Right lobe of liver (tissue), 6 donors: Measurements from ENCODE around the gene COL18A1. TPM values are rescaled to one million over a fixed set of nuclear protein-coding genes. Genes with fewer than 3 reads are reported as not detected.

Source experiments
- ATAC-seq, 4 donors: fragments of 200-7000 bp; cut with Tn5 transposase; one replicate each; pipeline ENCODE4 v1.9.1; 2020; ENCODE audit warnings: mild to moderate bottlenecking in 4 of 4, moderate library complexity in 4 of 4
- DNase-seq, 3 donors: peaks; one replicate each; pipeline ENCODE4 v3.0.0-alpha.2; 2020
- H3K27ac ChIP-seq, 3 donors: fragments of 200-600 bp; one replicate each; pipeline ENCODE4 v1.8.0; 2022
- H3K27me3 ChIP-seq, 2 donors: fragments of 200-600 bp; one replicate each; pipeline ENCODE4 v1.8.0; 2022
- H3K36me3 ChIP-seq, 4 donors: fragments of 200-600 bp; sonication (generic) in 1 of 4; one replicate each; pipeline versions ENCODE4 v1.5.1 to v1.8.0; 2017 to 2022; ENCODE audit warnings: control low read depth in 1 of 4
- H3K4me1 ChIP-seq, 4 donors: fragments of 200-600 bp; sonication (generic) in 1 of 4; one replicate each; pipeline versions ENCODE4 v1.5.1 to v1.8.0; 2017 to 2022; ENCODE audit warnings: control low read depth in 1 of 4
- H3K4me3 ChIP-seq, 3 donors: fragments of 200-600 bp; one replicate each; pipeline ENCODE4 v1.8.0; 2022
- H3K9me3 ChIP-seq, 4 donors: fragments of 200-600 bp; sonication (generic) in 1 of 4; one replicate each; pipeline versions ENCODE4 v1.5.1 to v1.8.0; 2017 to 2022; ENCODE audit warnings: control low read depth in 1 of 4
- POLR2A ChIP-seq: fragments of 450-650 bp; IDR thresholded peaks from one replicate; pipeline ENCODE4 v1.6.1; 2017; ENCODE audit warnings: antibody characterized with exemption, mild to moderate bottlenecking
- WGBS: methylation state at CpG from one replicate; pipeline ENCODE4 v1.1.6; 2018; ENCODE audit warnings: low coverage, low lambda C conversion rate; ENCODE audit not compliant: insufficient coverage; ENCODE audit errors: missing lambda C conversion rate; 5-methylcytosine and 5-hydroxymethylcytosine counted together
- intact Hi-C, 2 donors: fragments of 100-400 bp; cut with DNase I; formaldehyde crosslinking; loops; one replicate each; pipeline versions ENCODE4 v1.11.2 to v1.14.1; 2022
- total RNA-seq, 6 experiments: library from RNA; depleted of rRNA in 2 of 6; stranded (reverse); fragments of >200 nt in 2 of 6; fragmentation: NEBNext Ultra II Directional in 3 of 6; extraction: Animal tissue kit (Norgen Biotek cat#: 25700) in 3 of 6; gene quantifications; one replicate each; pipeline versions ENCODE4 v1.1.0 to v1.2.4, GENCODE V29; 2016 to 2023
- TF ChIP-seq, protein P1 (sequence below), 4 donors: fragments of 200-600 bp in 3 of 4; fragments of 450-650 bp in 1 of 4; IDR thresholded peaks; one replicate each; pipeline versions ENCODE4 v1.5.1 to v1.8.0; 2016 to 2022; ENCODE audit warnings: antibody characterized with exemption in 4 of 4, mild to moderate bottlenecking in 2 of 4
- donor health status: DM: no; HTN: yes; CAD: no.
- donor health status: DM: no; HTN: no; CAD: no.
- donor health status: DM: no; HTN: no; CAD: no.
- donor health status: DM: no; HTN: yes; CAD: no.
- donor health status: DM: no; HTN: yes; CAD: no.

The COL18A1 gene
- total RNA-seq, 6 experiments from 2014 or later: 261 to 487 (median 297) TPM

DNA sequence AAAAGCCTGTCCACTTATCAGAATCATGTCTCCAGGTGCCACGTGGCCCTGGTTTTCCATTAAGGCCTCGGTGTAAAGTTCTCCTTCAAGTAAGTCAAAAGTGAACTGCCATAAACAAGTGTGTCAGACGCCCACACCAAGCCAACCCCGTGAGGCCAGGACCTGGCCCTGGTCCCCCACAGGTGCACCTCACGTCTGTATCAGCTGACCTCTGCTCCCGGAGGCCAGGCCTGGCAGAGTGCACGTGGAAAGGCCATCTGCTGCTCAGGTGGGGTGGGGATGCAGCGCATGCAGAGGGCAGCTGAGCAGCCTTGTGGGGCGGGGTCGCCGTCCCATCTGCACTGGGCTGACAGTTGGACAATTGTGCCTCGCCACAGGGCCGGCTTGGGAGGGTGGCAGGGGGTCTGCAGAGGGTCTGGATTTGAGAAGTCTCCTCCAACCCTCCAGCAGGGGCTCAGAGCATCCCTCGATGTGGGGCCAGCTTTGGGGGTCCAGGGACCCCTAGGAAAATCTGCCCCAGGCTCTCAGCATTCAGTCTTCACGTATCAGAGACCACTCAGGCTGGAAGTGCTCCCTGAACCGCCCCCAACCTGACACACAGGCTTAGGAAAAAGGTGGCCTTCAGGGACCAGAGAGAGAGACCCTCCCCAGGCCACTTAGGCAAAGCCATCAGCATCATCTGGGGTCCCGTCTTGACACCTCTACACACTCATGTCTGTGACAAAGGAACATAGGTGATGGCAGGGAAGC, 134.3 kb downstream of the COL18A1 start:
- DNase-seq (peak in 2 of 3 donors; percentile 60 to 63), ATAC-seq (no peak)
- no peaks in the 10 kb centered on the region for H3K36me3 ChIP-seq
- no peak overlapping the region for H3K27ac ChIP-seq
- TF ChIP-seq, protein P1, sequence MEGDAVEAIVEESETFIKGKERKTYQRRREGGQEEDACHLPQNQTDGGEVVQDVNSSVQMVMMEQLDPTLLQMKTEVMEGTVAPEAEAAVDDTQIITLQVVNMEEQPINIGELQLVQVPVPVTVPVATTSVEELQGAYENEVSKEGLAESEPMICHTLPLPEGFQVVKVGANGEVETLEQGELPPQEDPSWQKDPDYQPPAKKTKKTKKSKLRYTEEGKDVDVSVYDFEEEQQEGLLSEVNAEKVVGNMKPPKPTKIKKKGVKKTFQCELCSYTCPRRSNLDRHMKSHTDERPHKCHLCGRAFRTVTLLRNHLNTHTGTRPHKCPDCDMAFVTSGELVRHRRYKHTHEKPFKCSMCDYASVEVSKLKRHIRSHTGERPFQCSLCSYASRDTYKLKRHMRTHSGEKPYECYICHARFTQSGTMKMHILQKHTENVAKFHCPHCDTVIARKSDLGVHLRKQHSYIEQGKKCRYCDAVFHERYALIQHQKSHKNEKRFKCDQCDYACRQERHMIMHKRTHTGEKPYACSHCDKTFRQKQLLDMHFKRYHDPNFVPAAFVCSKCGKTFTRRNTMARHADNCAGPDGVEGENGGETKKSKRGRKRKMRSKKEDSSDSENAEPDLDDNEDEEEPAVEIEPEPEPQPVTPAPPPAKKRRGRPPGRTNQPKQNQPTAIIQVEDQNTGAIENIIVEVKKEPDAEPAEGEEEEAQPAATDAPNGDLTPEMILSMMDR (IDR thresholded peaks at IDR 0.05): no peak
- no peak for TF ChIP-seq POLR2A
- no peaks in the 10 kb centered on the region for H3K27me3 ChIP-seq
- no peak overlapping the region for H3K4me3 ChIP-seq
- intact Hi-C loops: no loop called here
- H3K4me1 ChIP-seq: peaks cover 0 to 18% (median 11%) of the 10 kb centered on the region in 4 donors
- WGBS: 83% methylated on average over 2 of the region's 17 CpGs
- H3K9me3 ChIP-seq: no peaks in the 10 kb centered on the region

DNA sequence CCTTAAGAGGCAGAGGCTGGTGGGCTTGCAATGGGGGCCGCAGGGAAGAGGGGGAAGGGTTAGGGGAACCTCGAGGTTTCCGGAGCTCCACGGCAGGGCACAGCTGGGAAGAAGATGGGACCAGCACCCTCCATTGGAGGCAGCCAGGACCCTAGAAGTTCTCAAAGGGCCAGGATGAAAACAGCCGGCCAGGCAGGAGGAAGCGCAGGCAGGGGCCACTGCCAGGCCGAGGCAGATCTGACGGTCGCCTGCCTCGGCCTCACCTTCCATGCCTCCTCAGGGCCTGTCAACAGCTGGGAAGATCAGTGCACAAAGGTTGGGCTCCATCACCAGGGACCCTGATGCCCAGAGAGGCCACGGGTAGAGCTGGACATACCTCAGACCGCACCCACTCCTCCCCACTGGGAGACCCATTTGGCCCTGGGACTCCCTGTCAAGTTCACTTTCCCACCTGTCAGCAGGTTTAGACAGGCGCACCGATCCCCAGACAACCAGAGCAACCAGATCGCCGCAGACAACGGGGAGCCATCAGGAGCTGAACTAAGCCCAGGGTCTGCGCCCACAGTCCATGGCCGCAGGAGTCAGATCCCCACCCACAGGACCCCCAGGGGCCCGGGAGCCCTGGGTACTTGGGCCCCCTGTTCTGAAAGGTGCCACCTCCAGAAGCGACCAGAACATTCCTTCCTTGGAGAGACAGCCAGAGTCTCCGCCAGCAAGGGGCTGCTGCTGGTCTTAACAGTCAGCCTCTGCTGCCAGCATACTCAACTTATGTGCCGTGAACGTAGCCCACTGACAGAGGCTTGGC, 135.0 kb downstream of the COL18A1 start:
- ATAC-seq: no peak
- Histone ChIP-seq H3K4me3 (no peak overlapping the region), H3K36me3 (no peaks in the 10 kb centered on the region), H3K27ac (no peak overlapping the region), H3K27me3 (no peaks in the 10 kb centered on the region), H3K4me1 (peaks cover 0 to 11% (median 5%) of the 10 kb centered on the region in 4 donors), H3K9me3 (no peaks in the 10 kb centered on the region)
- peak in 1 of 3 donors; percentile 51 for DNase-seq
- TF ChIP-seq, protein P1 (IDR thresholded peaks at IDR 0.05): no peak
- TF ChIP-seq POLR2A: no peak
- intact Hi-C loops: no loop called here
- no CpG with 5 or more reads among the region's 24 CpGs for WGBS

DNA sequence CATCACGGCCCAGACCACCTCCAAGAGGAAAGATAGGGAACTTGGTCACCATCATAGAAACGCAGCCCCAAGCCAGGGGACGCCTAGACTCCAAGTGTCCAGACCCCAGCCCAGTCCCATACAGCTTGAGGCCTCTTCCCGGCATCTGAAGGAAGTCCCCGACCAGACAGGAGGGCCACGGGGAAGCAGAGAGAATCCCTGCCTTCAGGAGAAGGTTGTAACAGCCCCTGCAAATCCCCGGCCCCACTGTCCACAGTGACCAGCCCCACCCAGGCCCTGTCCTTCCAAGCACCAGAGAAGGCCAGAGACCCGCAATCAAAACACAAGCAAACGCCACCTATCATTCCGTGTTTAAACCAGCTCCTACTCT, 135.6 kb downstream of the COL18A1 start:
- no peaks in the 10 kb centered on the region for H3K36me3 ChIP-seq
- peaks cover 0 to 5% (median 2%) of the 10 kb centered on the region in 4 donors for H3K4me1 ChIP-seq
- H3K9me3 ChIP-seq: no peaks in the 10 kb centered on the region
- no peaks in the 10 kb centered on the region for H3K27me3 ChIP-seq
- H3K4me3 ChIP-seq: no peak overlapping the region
- DNase-seq: peak in 1 of 3 donors; percentile 47
- intact Hi-C loops: no loop called here
- TF ChIP-seq, protein P1 (IDR thresholded peaks at IDR 0.05): no peak
- TF ChIP-seq POLR2A: no peak
- WGBS: 85% methylated on average over 3 of the region's 10 CpGs
- no peak overlapping the region for H3K27ac ChIP-seq
- ATAC-seq: no peak

DNA sequence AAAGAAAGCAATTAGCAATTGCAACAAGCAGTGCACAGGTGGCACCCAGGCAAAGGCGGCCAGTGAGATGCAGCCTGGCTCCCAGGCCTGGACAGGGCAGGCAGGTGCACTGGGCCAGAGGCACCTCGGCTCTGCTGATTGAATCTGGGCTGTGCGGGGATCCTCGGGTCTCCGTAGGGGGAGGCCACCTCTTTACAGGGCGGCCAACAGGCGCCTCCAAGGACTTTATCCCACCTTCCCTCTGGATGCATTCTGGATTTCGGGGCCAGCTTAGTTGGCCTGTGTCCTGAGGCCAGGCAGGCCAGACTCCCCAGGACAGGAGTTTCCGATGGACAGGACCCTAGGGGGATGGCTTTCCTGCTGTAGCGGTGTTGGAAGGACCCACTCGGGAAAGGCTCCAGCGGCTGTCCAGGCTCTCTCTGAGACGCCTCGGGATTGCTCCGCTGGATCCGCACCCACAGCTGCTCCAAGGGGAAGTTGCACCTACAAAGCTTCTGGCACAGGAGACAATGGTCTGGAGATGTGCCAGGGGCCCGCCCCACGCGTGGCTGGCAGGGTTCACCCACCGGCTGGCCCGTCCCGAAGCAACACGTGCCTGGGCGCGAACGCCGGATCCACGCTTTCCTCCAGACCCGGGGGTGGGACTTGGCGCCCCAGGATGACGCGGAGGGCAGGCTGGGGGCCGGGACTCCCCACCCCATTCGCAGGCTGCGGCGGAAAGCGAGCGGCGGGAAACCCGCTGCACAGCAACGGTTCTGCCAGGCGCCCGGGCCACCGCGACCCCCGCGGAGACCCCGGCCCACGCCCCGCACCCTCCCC, 136.5 kb downstream of the COL18A1 start:
- ATAC-seq (peak; percentile 56 to 69 (median 67)), DNase-seq (peak; percentile 82 to 85 (median 85))
- intact Hi-C loops: no loop called here
- Histone ChIP-seq H3K36me3 (no peaks in the 10 kb centered on the region), H3K9me3 (no peaks in the 10 kb centered on the region), H3K27ac (peak overlapping the region in 1 of 3 donors; percentile 43), H3K27me3 (no peaks in the 10 kb centered on the region), H3K4me1 (peaks cover 0 to 3% (median 0%) of the 10 kb centered on the region in 4 donors), H3K4me3 (peak overlapping the region; percentile 47 to 63 (median 60))
- WGBS: 30% methylated on average over 2 of the region's 50 CpGs
- TF ChIP-seq, protein P1 (IDR thresholded peaks at IDR 0.05): no peak
- TF ChIP-seq POLR2A: no peak
